PC-9 (cell line): ENCODE results near the gene EXOC4. TPM values are rescaled to one million over a fixed set of nuclear protein-coding genes. Genes with fewer than 3 reads are reported as not detected.

ENCODE experiments used
- BruUV-seq: library from RNA; stranded (reverse); fragments of 400-500 nt; replicated peaks from 2 replicates; lab custom pipeline; 2021; lab: Mats Ljungman, UMichigan
- CTCF ChIA-PET: fragments of 300-600 bp; sonication (Branson Sonifier 250); formaldehyde crosslinking; loops from one replicate; lab custom pipeline; 2022; ENCODE audit warnings: antibody characterized with exemption; lab: Charles Lee
- POLR2A ChIA-PET: fragments of 300-600 bp; sonication (Branson Sonifier 250); formaldehyde crosslinking; loops from one replicate; lab custom pipeline; 2022; ENCODE audit warnings: antibody characterized with exemption; ENCODE audit not compliant: unreplicated experiment; lab: Charles Lee
- DNase-seq, 2 experiments: peaks; one replicate each; pipeline versions ENCODE4 v3.0.0 to v3.0.0-alpha.2; 2015 to 2022; ENCODE audit warnings: mixed read lengths in 1 of 2
- H2AFZ ChIP-seq: fragments of 200-600 bp; sonication (generic); 2 replicates; pipeline ENCODE4 v1.8.1; 2017; ENCODE audit warnings: antibody characterized with exemption
- H3F3A ChIP-seq: fragments of 200-600 bp; sonication (generic); 2 replicates; pipeline ENCODE4 v1.8.1; 2017; ENCODE audit warnings: antibody characterized with exemption, mild to moderate bottlenecking, low read depth; ENCODE audit not compliant: insufficient read depth
- H3K27ac ChIP-seq: fragments of 200-600 bp; sonication (generic); 2 replicates; pipeline ENCODE4 v1.6.1; 2016; ENCODE audit warnings: mixed run types
- H3K27me3 ChIP-seq: fragments of 200-600 bp; sonication (generic); 2 replicates; pipeline ENCODE4 v1.6.1; 2016; ENCODE audit warnings: low read depth, mixed run types; ENCODE audit not compliant: insufficient read depth
- H3K36me3 ChIP-seq: fragments of 200-600 bp; sonication (generic); 2 replicates; pipeline ENCODE4 v1.6.1; 2016; ENCODE audit warnings: low read depth, mixed run types
- H3K4me1 ChIP-seq: fragments of 200-600 bp; sonication (generic); replicated peaks from 2 replicates; pipeline ENCODE4 v1.6.1; 2016; ENCODE audit warnings: mixed run types; ENCODE audit not compliant: insufficient read depth
- H3K4me2 ChIP-seq: fragments of 200-600 bp; sonication (generic); 2 replicates; pipeline ENCODE4 v1.6.1; 2017; ENCODE audit warnings: mixed run types
- H3K4me3 ChIP-seq: fragments of 200-600 bp; sonication (generic); 2 replicates; pipeline ENCODE4 v1.6.1; 2016; ENCODE audit warnings: mixed run types
- H3K79me2 ChIP-seq: fragments of 200-600 bp; sonication (generic); 2 replicates; pipeline ENCODE4 v1.6.1; 2017; ENCODE audit warnings: low read depth, mixed run types
- H3K9me2 ChIP-seq: fragments of 200-600 bp; sonication (generic); 2 replicates; pipeline ENCODE4 v1.8.1; 2017; ENCODE audit warnings: mild to moderate bottlenecking; ENCODE audit not compliant: insufficient read depth
- H3K9me3 ChIP-seq: fragments of 200-600 bp; sonication (generic); 2 replicates; pipeline ENCODE4 v1.8.1; 2016; ENCODE audit warnings: low read depth; ENCODE audit not compliant: insufficient read depth
- H4K20me1 ChIP-seq: fragments of 200-600 bp; sonication (generic); 2 replicates; pipeline ENCODE4 v1.8.1; 2017; ENCODE audit not compliant: insufficient read depth
- EZH2 ChIP-seq: fragments of 200-600 bp; sonication (generic); IDR thresholded peaks from 2 replicates; pipeline ENCODE4 v1.8.0; 2017; ENCODE audit warnings: antibody characterized with exemption, low read depth
- intact Hi-C: fragments of 100-400 bp; cut with micrococcal nuclease; formaldehyde crosslinking; loops from one replicate; pipeline ENCODE4 v1.10.0; 2022; ENCODE audit not compliant: unreplicated experiment
- total RNA-seq: library from RNA; stranded (reverse); gene quantifications from 2 replicates; pipeline ENCODE4 v1.2.3, GENCODE V29; 2021
- TF ChIP-seq, protein P1 (sequence below): fragments of 200-600 bp; sonication (generic); conservative IDR thresholded peaks from 2 replicates; pipeline ENCODE4 v1.6.1; 2017; ENCODE audit warnings: mixed run types, antibody characterized with exemption, mild to moderate bottlenecking, moderate library complexity

The EXOC4 gene
- total RNA-seq, 1 experiment from 2014 or later: 101 TPM

DNA sequence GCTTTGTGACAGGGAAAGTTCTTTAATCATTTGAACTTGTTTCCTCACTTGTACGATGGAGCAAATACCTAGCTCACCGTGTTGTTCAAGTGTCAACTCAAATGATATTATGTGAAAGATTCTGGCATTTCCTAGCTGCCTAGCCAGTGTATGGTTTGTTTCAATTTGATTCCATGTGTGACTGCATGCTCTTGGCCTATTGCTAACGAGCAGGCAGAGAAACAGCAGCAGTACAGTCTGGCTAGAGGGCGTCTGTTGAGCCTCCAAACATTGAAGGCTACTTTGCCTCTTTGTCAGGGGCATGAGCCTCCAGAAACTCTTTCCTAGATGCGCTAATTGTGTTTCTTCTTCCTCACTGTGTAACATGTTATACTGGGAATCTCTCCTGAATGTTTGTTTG is 417.4 kb downstream of the EXOC4 start:
- ChIA-PET POLR2A (no interaction called here), CTCF (no interaction called here)
- Histone ChIP-seq H3K9me3 (no peaks in the 10 kb centered on the region), H3K4me3 (no peak overlapping the region), H3K4me2 (no peak overlapping the region), H3F3A (no peaks in the 10 kb centered on the region), H3K4me1 (no peaks in the 10 kb centered on the region), H3K27ac (no peak overlapping the region), H4K20me1 (no peaks in the 10 kb centered on the region), H3K27me3 (no peaks in the 10 kb centered on the region), H3K36me3 (no peaks in the 10 kb centered on the region), H2AFZ (no peak overlapping the region), H3K9me2 (peaks cover 8% of the 10 kb centered on the region; the same call in 1 of the 2 replicates), H3K79me2 (no peaks in the 10 kb centered on the region)
- TF ChIP-seq EZH2: no peak
- TF ChIP-seq, protein P1, sequence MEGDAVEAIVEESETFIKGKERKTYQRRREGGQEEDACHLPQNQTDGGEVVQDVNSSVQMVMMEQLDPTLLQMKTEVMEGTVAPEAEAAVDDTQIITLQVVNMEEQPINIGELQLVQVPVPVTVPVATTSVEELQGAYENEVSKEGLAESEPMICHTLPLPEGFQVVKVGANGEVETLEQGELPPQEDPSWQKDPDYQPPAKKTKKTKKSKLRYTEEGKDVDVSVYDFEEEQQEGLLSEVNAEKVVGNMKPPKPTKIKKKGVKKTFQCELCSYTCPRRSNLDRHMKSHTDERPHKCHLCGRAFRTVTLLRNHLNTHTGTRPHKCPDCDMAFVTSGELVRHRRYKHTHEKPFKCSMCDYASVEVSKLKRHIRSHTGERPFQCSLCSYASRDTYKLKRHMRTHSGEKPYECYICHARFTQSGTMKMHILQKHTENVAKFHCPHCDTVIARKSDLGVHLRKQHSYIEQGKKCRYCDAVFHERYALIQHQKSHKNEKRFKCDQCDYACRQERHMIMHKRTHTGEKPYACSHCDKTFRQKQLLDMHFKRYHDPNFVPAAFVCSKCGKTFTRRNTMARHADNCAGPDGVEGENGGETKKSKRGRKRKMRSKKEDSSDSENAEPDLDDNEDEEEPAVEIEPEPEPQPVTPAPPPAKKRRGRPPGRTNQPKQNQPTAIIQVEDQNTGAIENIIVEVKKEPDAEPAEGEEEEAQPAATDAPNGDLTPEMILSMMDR: no peak
- intact Hi-C loops: no loop called here
- BruUV-seq: no TSS peak
- DNase-seq: no peak

DNA sequence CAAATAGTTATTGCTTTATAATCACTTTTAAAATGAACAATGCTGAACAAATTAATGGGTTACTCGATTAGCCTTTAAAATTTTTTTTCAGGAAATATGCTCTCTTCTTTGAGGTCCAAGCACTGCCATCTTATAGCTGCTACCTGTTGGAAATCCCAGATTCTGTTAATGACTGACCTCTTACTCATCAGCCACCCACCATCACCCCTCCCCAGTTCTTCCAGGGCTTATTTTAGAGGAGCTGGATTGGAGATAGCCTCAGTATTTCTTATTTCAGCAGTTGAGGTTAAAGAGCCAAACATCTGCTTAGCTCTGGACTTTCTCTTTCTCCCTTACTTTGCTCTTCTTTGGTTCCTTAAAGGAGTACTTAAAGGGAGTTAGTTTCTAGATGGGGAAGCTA is 420.0 kb downstream of the EXOC4 start:
- no peaks in the 10 kb centered on the region for H3K27me3 ChIP-seq
- ChIA-PET POLR2A (no interaction called here), CTCF (no interaction called here)
- H3F3A ChIP-seq: no peaks in the 10 kb centered on the region
- H3K9me2 ChIP-seq: no peaks in the 10 kb centered on the region
- H3K36me3 ChIP-seq: no peaks in the 10 kb centered on the region
- BruUV-seq: no TSS peak
- H3K27ac ChIP-seq: no peak overlapping the region
- no peak overlapping the region for H2AFZ ChIP-seq
- H3K4me1 ChIP-seq: no peaks in the 10 kb centered on the region
- TF ChIP-seq, protein P1: no peak
- TF ChIP-seq EZH2: no peak
- H3K4me3 ChIP-seq: no peak overlapping the region
- no peak overlapping the region for H3K4me2 ChIP-seq
- intact Hi-C loops: no loop called here
- no peaks in the 10 kb centered on the region for H3K9me3 ChIP-seq
- H3K79me2 ChIP-seq: no peaks in the 10 kb centered on the region
- no peak for DNase-seq
- no peaks in the 10 kb centered on the region for H4K20me1 ChIP-seq

DNA sequence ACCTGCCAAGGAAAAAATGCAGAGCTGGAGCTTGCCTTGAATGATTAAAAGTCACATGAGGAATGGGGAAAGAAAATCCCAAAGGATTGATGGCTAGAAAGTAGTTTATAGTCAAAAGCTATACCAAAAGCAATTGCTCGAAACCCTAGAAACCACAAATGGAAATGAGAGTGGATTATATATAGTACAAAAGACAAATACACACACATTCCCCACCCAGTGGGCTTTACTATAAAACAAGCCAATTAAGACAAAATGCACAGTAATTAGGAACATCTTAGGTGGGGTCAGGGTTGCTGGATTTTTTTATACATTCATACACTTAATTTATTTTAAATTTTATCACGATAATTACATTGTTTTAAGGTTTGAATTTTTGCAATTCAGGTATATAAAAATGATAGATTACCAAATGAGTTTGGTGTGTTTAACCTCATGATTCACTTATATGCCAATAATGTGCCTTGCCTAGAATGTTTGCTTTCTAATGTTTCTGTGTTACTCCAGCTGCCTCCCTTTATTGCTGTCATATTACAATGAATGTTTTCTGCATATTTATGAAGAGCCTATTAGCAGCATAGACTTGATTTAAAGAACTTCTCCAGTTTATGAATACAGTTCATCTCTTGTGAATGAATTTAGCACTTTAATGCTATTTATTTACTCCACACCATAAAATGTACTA is 421.3 kb downstream of the EXOC4 start:
- Histone ChIP-seq H4K20me1 (no peaks in the 10 kb centered on the region), H2AFZ (no peak overlapping the region), H3K27ac (no peak overlapping the region), H3K27me3 (no peaks in the 10 kb centered on the region), H3K4me2 (no peak overlapping the region), H3K79me2 (no peaks in the 10 kb centered on the region), H3K9me2 (no peaks in the 10 kb centered on the region), H3K4me1 (no peaks in the 10 kb centered on the region), H3K36me3 (no peaks in the 10 kb centered on the region), H3K9me3 (no peaks in the 10 kb centered on the region), H3F3A (no peaks in the 10 kb centered on the region), H3K4me3 (no peak overlapping the region)
- CTCF ChIA-PET: no interaction called here
- TF ChIP-seq, protein P1: no peak
- no peak for TF ChIP-seq EZH2
- intact Hi-C loops: no loop called here
- POLR2A ChIA-PET: no interaction called here
- DNase-seq: no peak
- no TSS peak for BruUV-seq
